Measurements from ENCODE around the gene LRRC61.

DNA sequence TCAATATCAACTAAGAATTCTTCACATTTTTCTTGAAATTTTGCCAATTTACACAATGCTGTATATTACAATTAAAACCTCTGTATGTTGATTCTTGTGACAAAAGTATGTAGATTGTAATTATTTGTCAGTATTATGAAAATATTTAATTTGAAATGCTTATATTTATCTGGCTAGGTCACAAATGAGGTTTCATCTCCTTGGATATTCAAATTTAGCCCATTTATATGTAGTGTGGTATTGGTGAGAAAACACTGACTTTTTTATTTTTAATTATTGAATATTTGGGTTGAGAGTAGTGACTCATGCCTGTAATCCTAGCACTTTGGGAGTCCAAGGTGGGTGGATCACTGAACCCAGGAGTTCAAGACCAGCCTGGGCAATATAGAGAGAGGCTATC, 21.1 kb downstream of the LRRC61 start:
- TF ChIP-seq, protein P1, sequence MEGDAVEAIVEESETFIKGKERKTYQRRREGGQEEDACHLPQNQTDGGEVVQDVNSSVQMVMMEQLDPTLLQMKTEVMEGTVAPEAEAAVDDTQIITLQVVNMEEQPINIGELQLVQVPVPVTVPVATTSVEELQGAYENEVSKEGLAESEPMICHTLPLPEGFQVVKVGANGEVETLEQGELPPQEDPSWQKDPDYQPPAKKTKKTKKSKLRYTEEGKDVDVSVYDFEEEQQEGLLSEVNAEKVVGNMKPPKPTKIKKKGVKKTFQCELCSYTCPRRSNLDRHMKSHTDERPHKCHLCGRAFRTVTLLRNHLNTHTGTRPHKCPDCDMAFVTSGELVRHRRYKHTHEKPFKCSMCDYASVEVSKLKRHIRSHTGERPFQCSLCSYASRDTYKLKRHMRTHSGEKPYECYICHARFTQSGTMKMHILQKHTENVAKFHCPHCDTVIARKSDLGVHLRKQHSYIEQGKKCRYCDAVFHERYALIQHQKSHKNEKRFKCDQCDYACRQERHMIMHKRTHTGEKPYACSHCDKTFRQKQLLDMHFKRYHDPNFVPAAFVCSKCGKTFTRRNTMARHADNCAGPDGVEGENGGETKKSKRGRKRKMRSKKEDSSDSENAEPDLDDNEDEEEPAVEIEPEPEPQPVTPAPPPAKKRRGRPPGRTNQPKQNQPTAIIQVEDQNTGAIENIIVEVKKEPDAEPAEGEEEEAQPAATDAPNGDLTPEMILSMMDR (IDR thresholded peaks at IDR 0.05) = no peak
- no peak for TF ChIP-seq EP300 (IDR thresholded peaks at IDR 0.05)
- TF ChIP-seq POLR2A (IDR thresholded peaks at IDR 0.05) = no peak

Data from sigmoid colon (tissue), 4 donors.